Panc1 (cell line): ENCODE data around the gene PSME1. TPM values are rescaled to one million over a fixed set of nuclear protein-coding genes. Genes with fewer than 3 reads are reported as not detected.

ENCODE experiments used
- ATAC-seq: fragments of 200-7000 bp; cut with Tn5 transposase; 2 replicates; pipeline ENCODE4 v1.9.1; 2020; ENCODE audit warnings: mild to moderate bottlenecking, moderate library complexity
- BruUV-seq: library from RNA; stranded (reverse); fragments of 400-500 nt; replicated peaks from 2 replicates; lab custom pipeline; 2021; lab: Mats Ljungman, UMichigan
- CTCF ChIA-PET: fragments of 300-600 bp; sonication (Branson Sonifier 250); formaldehyde crosslinking; loops from one replicate; lab custom pipeline; 2022; ENCODE audit warnings: antibody characterized with exemption; lab: Charles Lee
- POLR2A ChIA-PET: fragments of 300-600 bp; sonication (Branson Sonifier 250); formaldehyde crosslinking; loops from one replicate; lab custom pipeline; 2022; ENCODE audit warnings: antibody characterized with exemption; lab: Charles Lee
- DNase-seq: peaks from one replicate; pipeline ENCODE4 v3.0.0-alpha.2; 2010; ENCODE audit warnings: low read depth, low spot score
- H3K27ac ChIP-seq: 2 replicates; pipeline ENCODE4 v1.5.1; 2011; ENCODE audit warnings: mild to moderate bottlenecking, low read length, inconsistent platforms
- H3K27me3 ChIP-seq: fragments of 200-500 bp; sonication (Bioruptor generic); 2 replicates; pipeline ENCODE4 v1.6.0; 2014; ENCODE audit warnings: low read length, inconsistent platforms; ENCODE audit not compliant: control insufficient read depth, insufficient read depth
- H3K36me3 ChIP-seq: fragments of 200-500 bp; sonication (Bioruptor generic); 2 replicates; pipeline ENCODE4 v1.5.1; 2014; ENCODE audit warnings: inconsistent platforms, mild to moderate bottlenecking, low read length, moderate library complexity; ENCODE audit not compliant: control insufficient read depth, insufficient read depth
- H3K4me1 ChIP-seq: 2 replicates; pipeline ENCODE4 v1.5.1; 2011; ENCODE audit warnings: inconsistent platforms, mild to moderate bottlenecking, low read length, moderate library complexity; ENCODE audit not compliant: control insufficient read depth, insufficient read depth
- H3K4me3 ChIP-seq, 2 experiments: 2 replicates each; pipeline ENCODE4 v1.5.1; 2011 to 2012; ENCODE audit warnings: low read depth in 2 of 2, low read length in 2 of 2, mild to moderate bottlenecking in 2 of 2, inconsistent platforms in 1 of 2, moderate library complexity in 1 of 2
- H3K9me3 ChIP-seq: fragments of 200-500 bp; sonication (Bioruptor generic); 2 replicates; pipeline ENCODE4 v1.5.1; 2014; ENCODE audit warnings: low read depth, mild to moderate bottlenecking, inconsistent platforms, low read length, moderate library complexity; ENCODE audit not compliant: control insufficient read depth, insufficient read depth
- POLR2AphosphoS5 ChIP-seq: IDR thresholded peaks from 2 replicates; pipeline ENCODE4 v1.6.1; 2012; ENCODE audit warnings: mild to moderate bottlenecking, low read depth, low read length, moderate library complexity
- SIN3A ChIP-seq: IDR thresholded peaks from 2 replicates; pipeline ENCODE4 v1.6.1; 2012; ENCODE audit warnings: low read depth, mild to moderate bottlenecking, low read length, moderate library complexity, borderline replicate concordance; ENCODE audit not compliant: insufficient read depth
- TCF7L2 ChIP-seq: IDR thresholded peaks from 2 replicates; pipeline ENCODE4 v1.6.1; 2011; ENCODE audit warnings: mild to moderate bottlenecking, low read depth, low read length, inconsistent platforms
- in situ Hi-C: cut with HindIII; loops from 2 replicates; pipeline ENCODE4 v1.10.0; 2016; ENCODE audit warnings: low sequenced_read_pairs, low pct_unique_long_range_greater_than_20kb
- intact Hi-C: fragments of 100-400 bp; cut with micrococcal nuclease; formaldehyde crosslinking; loops from one replicate; pipeline ENCODE4 v1.10.0; 2022; ENCODE audit not compliant: unreplicated experiment
- total RNA-seq: library from RNA; stranded (reverse); gene quantifications from one replicate; pipeline ENCODE4 v1.2.1, GENCODE V29; 2021; ENCODE audit not compliant: unreplicated experiment
- TF ChIP-seq, protein P1 (sequence below): fragments of 450-650 bp; IDR thresholded peaks from 2 replicates; pipeline ENCODE4 v1.5.1; 2017; ENCODE audit warnings: mild to moderate bottlenecking
- TF ChIP-seq, protein P2 (sequence below), 2 experiments: IDR thresholded peaks; 2 replicates each; pipeline ENCODE4 v1.6.1; 2011 to 2012; ENCODE audit warnings: low read depth in 2 of 2, control low read depth in 1 of 2, low read length in 1 of 2, mild to moderate bottlenecking in 1 of 2, moderate library complexity in 1 of 2; ENCODE audit not compliant: insufficient read depth in 1 of 2

PSME1 gene
- total RNA-seq, 1 experiment from 2014 or later: 130 TPM

DNA sequence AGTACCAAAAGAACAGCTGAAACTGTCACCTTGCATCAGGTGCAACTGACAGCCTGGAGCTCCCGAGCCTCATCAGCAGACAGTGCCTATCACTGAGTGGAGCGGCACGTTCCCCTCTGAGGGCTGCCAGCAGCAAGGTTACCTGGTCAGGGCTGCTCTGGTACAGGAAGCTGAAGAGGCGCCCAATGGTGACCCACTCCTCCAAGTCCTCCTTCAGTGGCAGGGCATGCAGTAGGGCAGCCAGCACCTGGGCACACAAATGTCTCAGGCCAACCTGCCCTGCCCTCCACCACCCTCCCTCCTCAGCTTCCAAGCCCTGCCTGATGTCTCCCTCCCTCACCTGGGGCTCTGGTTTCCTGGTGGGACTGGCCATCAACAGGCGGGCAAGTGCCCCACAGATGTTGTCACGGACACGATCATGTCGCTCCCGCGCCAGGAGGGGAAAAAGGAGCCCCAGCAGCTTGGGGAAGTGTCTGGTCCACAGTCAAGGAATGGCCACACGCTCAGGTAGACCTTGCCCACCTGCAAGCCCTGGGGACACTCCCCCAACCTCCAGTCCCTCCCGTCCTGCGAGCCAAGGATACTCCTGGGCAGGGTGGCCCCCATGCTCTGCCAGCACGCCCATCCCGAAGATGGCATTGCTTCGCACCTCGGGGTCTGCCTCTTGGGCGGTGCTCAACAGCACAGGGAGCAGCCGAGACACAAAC, 45.5 kb downstream of the PSME1 start:
- POLR2A ChIA-PET: no interaction called here
- no peak overlapping the region for H3K4me3 ChIP-seq
- no peak for ATAC-seq
- 0 out of 2 replicates have a peak, but pooled peaks cover 2% of the 10 kb centered on the region for H3K36me3 ChIP-seq
- intact Hi-C loops: no loop called here
- no peak overlapping the region for H3K27ac ChIP-seq
- no peaks in the 10 kb centered on the region for H3K9me3 ChIP-seq
- CTCF ChIA-PET: no interaction called here
- no peaks in the 10 kb centered on the region; the same call in 1 of the 2 replicates for H3K4me1 ChIP-seq
- TF ChIP-seq SIN3A (no peak), TCF7L2 (no peak), POLR2AphosphoS5 (no peak; the same call in 1 of the 2 replicates)
- TF ChIP-seq, protein P1, sequence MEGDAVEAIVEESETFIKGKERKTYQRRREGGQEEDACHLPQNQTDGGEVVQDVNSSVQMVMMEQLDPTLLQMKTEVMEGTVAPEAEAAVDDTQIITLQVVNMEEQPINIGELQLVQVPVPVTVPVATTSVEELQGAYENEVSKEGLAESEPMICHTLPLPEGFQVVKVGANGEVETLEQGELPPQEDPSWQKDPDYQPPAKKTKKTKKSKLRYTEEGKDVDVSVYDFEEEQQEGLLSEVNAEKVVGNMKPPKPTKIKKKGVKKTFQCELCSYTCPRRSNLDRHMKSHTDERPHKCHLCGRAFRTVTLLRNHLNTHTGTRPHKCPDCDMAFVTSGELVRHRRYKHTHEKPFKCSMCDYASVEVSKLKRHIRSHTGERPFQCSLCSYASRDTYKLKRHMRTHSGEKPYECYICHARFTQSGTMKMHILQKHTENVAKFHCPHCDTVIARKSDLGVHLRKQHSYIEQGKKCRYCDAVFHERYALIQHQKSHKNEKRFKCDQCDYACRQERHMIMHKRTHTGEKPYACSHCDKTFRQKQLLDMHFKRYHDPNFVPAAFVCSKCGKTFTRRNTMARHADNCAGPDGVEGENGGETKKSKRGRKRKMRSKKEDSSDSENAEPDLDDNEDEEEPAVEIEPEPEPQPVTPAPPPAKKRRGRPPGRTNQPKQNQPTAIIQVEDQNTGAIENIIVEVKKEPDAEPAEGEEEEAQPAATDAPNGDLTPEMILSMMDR: no peak
- TF ChIP-seq, protein P2, sequence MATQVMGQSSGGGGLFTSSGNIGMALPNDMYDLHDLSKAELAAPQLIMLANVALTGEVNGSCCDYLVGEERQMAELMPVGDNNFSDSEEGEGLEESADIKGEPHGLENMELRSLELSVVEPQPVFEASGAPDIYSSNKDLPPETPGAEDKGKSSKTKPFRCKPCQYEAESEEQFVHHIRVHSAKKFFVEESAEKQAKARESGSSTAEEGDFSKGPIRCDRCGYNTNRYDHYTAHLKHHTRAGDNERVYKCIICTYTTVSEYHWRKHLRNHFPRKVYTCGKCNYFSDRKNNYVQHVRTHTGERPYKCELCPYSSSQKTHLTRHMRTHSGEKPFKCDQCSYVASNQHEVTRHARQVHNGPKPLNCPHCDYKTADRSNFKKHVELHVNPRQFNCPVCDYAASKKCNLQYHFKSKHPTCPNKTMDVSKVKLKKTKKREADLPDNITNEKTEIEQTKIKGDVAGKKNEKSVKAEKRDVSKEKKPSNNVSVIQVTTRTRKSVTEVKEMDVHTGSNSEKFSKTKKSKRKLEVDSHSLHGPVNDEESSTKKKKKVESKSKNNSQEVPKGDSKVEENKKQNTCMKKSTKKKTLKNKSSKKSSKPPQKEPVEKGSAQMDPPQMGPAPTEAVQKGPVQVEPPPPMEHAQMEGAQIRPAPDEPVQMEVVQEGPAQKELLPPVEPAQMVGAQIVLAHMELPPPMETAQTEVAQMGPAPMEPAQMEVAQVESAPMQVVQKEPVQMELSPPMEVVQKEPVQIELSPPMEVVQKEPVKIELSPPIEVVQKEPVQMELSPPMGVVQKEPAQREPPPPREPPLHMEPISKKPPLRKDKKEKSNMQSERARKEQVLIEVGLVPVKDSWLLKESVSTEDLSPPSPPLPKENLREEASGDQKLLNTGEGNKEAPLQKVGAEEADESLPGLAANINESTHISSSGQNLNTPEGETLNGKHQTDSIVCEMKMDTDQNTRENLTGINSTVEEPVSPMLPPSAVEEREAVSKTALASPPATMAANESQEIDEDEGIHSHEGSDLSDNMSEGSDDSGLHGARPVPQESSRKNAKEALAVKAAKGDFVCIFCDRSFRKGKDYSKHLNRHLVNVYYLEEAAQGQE (IDR thresholded peaks at IDR 0.05; ENCODE audit: insufficient read depth in 1 of 2, low read depth in 2 of 2, low read length in 1 of 2): no peak
- in situ Hi-C loops: no loop called here
- BruUV-seq: no TSS peak
- H3K27me3 ChIP-seq: no peaks in the 10 kb centered on the region
- DNase-seq: no peak

DNA sequence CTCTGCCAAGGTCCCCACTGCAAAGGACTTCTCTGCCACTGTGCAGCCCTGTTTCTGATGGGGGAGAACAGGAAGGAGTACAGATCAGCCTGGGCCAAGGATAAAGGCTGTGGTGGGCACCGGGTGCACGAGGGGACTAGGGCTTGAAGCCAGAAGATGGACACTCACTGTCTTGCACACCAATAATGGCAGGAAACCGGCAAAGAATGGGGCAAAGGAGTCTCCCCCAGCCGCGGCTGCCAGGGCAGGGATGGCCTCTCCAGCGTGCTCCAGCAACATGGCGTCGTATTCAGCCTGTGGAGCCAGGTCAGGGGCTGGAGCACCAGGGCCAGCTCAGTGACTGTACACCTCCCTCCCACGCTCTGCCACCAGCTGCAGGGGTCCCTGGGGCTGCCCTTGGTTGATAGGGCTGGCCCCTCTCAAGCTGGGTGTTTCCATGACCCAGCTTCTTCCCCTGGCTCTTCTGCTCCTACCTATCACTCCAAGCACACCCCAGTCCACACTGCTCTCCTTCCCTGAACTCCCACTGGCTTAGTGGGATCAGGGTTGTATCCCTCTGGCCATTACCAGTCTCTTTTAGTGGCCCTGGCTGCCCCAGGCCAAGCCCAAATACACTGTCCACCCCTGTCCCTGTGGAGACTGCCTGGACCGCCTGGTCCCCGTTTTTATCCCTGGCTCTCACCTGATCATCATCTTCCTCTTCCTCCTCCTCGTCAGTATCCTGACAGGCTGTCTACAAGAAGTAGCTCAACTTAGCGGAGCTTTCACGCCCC, 46.3 kb downstream of the PSME1 start:
- TF ChIP-seq, protein P1: no peak
- TF ChIP-seq POLR2AphosphoS5: 0 out of 2 replicates have a peak, but pooled peaks have one; percentile 18
- no TSS peak for BruUV-seq
- H3K36me3 ChIP-seq: 0 out of 2 replicates have a peak, but pooled peaks cover 2% of the 10 kb centered on the region
- ATAC-seq (no peak), DNase-seq (no peak)
- in situ Hi-C loops: no loop called here
- CTCF ChIA-PET: no interaction called here
- no peaks in the 10 kb centered on the region for H3K27me3 ChIP-seq
- H3K9me3 ChIP-seq: no peaks in the 10 kb centered on the region
- no peaks in the 10 kb centered on the region; the same call in 1 of the 2 replicates for H3K4me1 ChIP-seq
- H3K27ac ChIP-seq: no peak overlapping the region
- H3K4me3 ChIP-seq: no peak overlapping the region
- POLR2A ChIA-PET: interaction anchor here (0.6 kb wide), 1 partner anchor 42 kb away, joined by 11 read pairs; no protein-coding TSS in a partner anchor
- intact Hi-C loops: no loop called here
